Gastroesophageal sphincter (tissue), 4 donors: ENCODE results near the gene ZMIZ1. TPM values are rescaled to one million over a fixed set of nuclear protein-coding genes. Genes with fewer than 3 reads are reported as not detected.
A peak's percentile ranks its signal among the peaks of the same experiment; 100 is the strongest.

Experiments
- ATAC-seq: fragments of 150-250 bp; one replicate; pipeline ENCODE4 v1.9.1; 2016; ENCODE audit warnings: mild to moderate bottlenecking, moderate library complexity
- H3K27ac ChIP-seq, 4 donors: fragments of 200-600 bp; sonication (generic) in 3 of 4; 1 replicate in 3 of 4; 2 replicates in 1 of 4; pipeline ENCODE4 v1.5.1; 2016 to 2019
- H3K27me3 ChIP-seq: fragments of 200-600 bp; sonication (generic); one replicate; pipeline ENCODE4 v1.5.1; 2019
- H3K36me3 ChIP-seq, 2 donors: fragments of 200-600 bp; sonication (generic); one replicate each; pipeline ENCODE4 v1.5.1; 2019; ENCODE audit warnings: control low read depth in 1 of 2
- H3K4me1 ChIP-seq, 3 donors: fragments of 200-600 bp; sonication (generic); 1 replicate in 2 of 3; 2 replicates in 1 of 3; pipeline ENCODE4 v1.5.1; 2016 to 2019; ENCODE audit warnings: control low read depth in 2 of 3
- H3K4me3 ChIP-seq, 2 donors: fragments of 200-600 bp; sonication (generic); one replicate each; pipeline ENCODE4 v1.5.1; 2019; ENCODE audit warnings: mild to moderate bottlenecking in 1 of 2, moderate library complexity in 1 of 2
- H3K9me3 ChIP-seq, 3 donors: fragments of 200-600 bp; sonication (generic); one replicate each; pipeline ENCODE4 v1.5.1; 2017 to 2019; ENCODE audit warnings: control low read depth in 2 of 3
- CTCF ChIP-seq, 4 experiments: fragments of 200-600 bp in 2 of 4; fragments of 450-650 bp in 2 of 4; sonication (generic) in 1 of 4; IDR thresholded peaks; one replicate each; pipeline ENCODE4 v1.5.1; 2017 to 2019; ENCODE audit warnings: antibody characterized with exemption in 4 of 4, mild to moderate bottlenecking in 2 of 4, moderate library complexity in 2 of 4
- EP300 ChIP-seq: sonication (generic); formaldehyde crosslinking; IDR thresholded peaks from one replicate; pipeline ENCODE4 v1.6.1; 2017; ENCODE audit warnings: antibody characterized with exemption, mild to moderate bottlenecking
- POLR2A ChIP-seq, 2 donors: fragments of 450-650 bp; IDR thresholded peaks; one replicate each; pipeline ENCODE4 v1.6.1; 2017; ENCODE audit warnings: antibody characterized with exemption in 2 of 2, mild to moderate bottlenecking in 2 of 2, moderate library complexity in 1 of 2
- POLR2AphosphoS5 ChIP-seq: sonication (generic); formaldehyde crosslinking; IDR thresholded peaks from one replicate; pipeline ENCODE4 v1.6.1; 2017; ENCODE audit warnings: antibody characterized with exemption
- WGBS, 2 donors: methylation state at CpG; one replicate each; pipeline ENCODE4 v1.1.5; 2018; ENCODE audit warnings: low coverage in 1 of 2; 5-methylcytosine and 5-hydroxymethylcytosine counted together
- total RNA-seq, 4 donors: library from RNA; depleted of rRNA; stranded (reverse); fragments of >200 nt; gene quantifications; one replicate each; pipeline ENCODE4 v1.1.0, GENCODE V29; 2016

ZMIZ1 gene
- total RNA-seq, 4 donors from 2014 or later: 36.3 to 79.2 (median 67.1) TPM

GRCh38 chr10:79166312-79166721 is 97.6 kb downstream of the ZMIZ1 start:
- H3K36me3 ChIP-seq: peaks cover 0 to 85% of the 10 kb centered on the region in 2 donors
- WGBS, 2 donors: 50% methylated on average over 2 of the region's 7 CpGs; no CpG with 5 or more reads in 1 of the 2 donors
- no peaks in the 10 kb centered on the region for H3K27me3 ChIP-seq
- H3K4me1 ChIP-seq: peaks cover 2 to 79% (median 51%) of the 10 kb centered on the region in 3 donors
- no peaks in the 10 kb centered on the region for H3K9me3 ChIP-seq
- H3K4me3 ChIP-seq: no peak overlapping the region
- no peak for TF ChIP-seq CTCF (IDR thresholded peaks at IDR 0.05)
- TF ChIP-seq POLR2A (IDR thresholded peaks at IDR 0.05): no peak
- TF ChIP-seq EP300: no peak
- TF ChIP-seq POLR2AphosphoS5: no peak
- no peak for ATAC-seq
- peak overlapping the region in 3 of 4 donors; percentile 60 to 85 (median 70) for H3K27ac ChIP-seq

GRCh38 chr10:79166741-79167140 is 98.0 kb downstream of the ZMIZ1 start:
- Histone ChIP-seq H3K27ac (peak overlapping the region in 3 of 4 donors; percentile 60 to 85 (median 70)), H3K36me3 (peaks cover 0 to 87% of the 10 kb centered on the region in 2 donors), H3K4me3 (no peak overlapping the region), H3K9me3 (no peaks in the 10 kb centered on the region), H3K27me3 (no peaks in the 10 kb centered on the region), H3K4me1 (peaks cover 2 to 79% (median 48%) of the 10 kb centered on the region in 3 donors)
- 69 to 100% methylated on average over 1 to 5 of the region's 10 CpGs for WGBS, 2 donors
- TF ChIP-seq POLR2AphosphoS5: no peak
- TF ChIP-seq POLR2A (IDR thresholded peaks at IDR 0.05): no peak
- no peak for TF ChIP-seq EP300
- no peak for TF ChIP-seq CTCF (IDR thresholded peaks at IDR 0.05)
- no peak for ATAC-seq

- no peak overlapping the region for H3K27ac ChIP-seq
- no peak for ATAC-seq
- H3K27me3 ChIP-seq: no peaks in the 10 kb centered on the region
- WGBS, 2 donors: 94% methylated on average over 3 of the region's 8 CpGs; no CpG with 5 or more reads in 1 of the 2 donors
- TF ChIP-seq EP300: no peak
- no peak for TF ChIP-seq CTCF (IDR thresholded peaks at IDR 0.05)
- no peak for TF ChIP-seq POLR2A (IDR thresholded peaks at IDR 0.05)
- no peak for TF ChIP-seq POLR2AphosphoS5
- no peak overlapping the region for H3K4me3 ChIP-seq
- H3K9me3 ChIP-seq: no peaks in the 10 kb centered on the region
- peaks cover 2 to 78% (median 40%) of the 10 kb centered on the region in 3 donors for H3K4me1 ChIP-seq
- peaks cover 0 to 80% of the 10 kb centered on the region in 2 donors for H3K36me3 ChIP-seq
Observed at GRCh38 chr10:79167537-79167936, 98.8 kb downstream of the ZMIZ1 start.

GRCh38 chr10:79168210-79168609 is 99.4 kb downstream of the ZMIZ1 start:
- no peak for ATAC-seq
- Histone ChIP-seq H3K27ac (no peak overlapping the region), H3K4me3 (no peak overlapping the region), H3K4me1 (peaks cover 0 to 78% (median 33%) of the 10 kb centered on the region in 3 donors), H3K27me3 (no peaks in the 10 kb centered on the region), H3K36me3 (peaks cover 0 to 75% of the 10 kb centered on the region in 2 donors), H3K9me3 (no peaks in the 10 kb centered on the region)
- no peak for TF ChIP-seq POLR2AphosphoS5
- TF ChIP-seq POLR2A (IDR thresholded peaks at IDR 0.05): no peak
- no peak for TF ChIP-seq EP300
- no peak for TF ChIP-seq CTCF (IDR thresholded peaks at IDR 0.05)
- WGBS, 2 donors: 95% methylated on average over 5 of the region's 5 CpGs; no CpG with 5 or more reads in 1 of the 2 donors

GRCh38 chr10:79170226-79170752 is 101.5 kb downstream of the ZMIZ1 start:
- no peaks in the 10 kb centered on the region for H3K9me3 ChIP-seq
- TF ChIP-seq CTCF (IDR thresholded peaks at IDR 0.05) (no peak), POLR2A (IDR thresholded peaks at IDR 0.05) (no peak), EP300 (no peak), POLR2AphosphoS5 (no peak)
- H3K27ac ChIP-seq: peak overlapping the region in 3 of 4 donors; percentile 50 to 61 (median 58)
- WGBS, 2 donors: 60% methylated on average over 1 of the region's 4 CpGs; no CpG with 5 or more reads in 1 of the 2 donors
- H3K4me1 ChIP-seq: peaks cover 0 to 78% (median 28%) of the 10 kb centered on the region in 3 donors
- no peak for ATAC-seq
- H3K4me3 ChIP-seq: no peak overlapping the region
- no peaks in the 10 kb centered on the region for H3K27me3 ChIP-seq
- H3K36me3 ChIP-seq: peaks cover 0 to 71% of the 10 kb centered on the region in 2 donors
